Activated T-cell treated with anti-CD3 and anti-CD28 coated beads, Interleukin-2, amount 50 U/mL, for 1 hour (primary cell): ENCODE results near the gene PDXDC1.
"Not testable (repeated sequence)": the region's sequence is repeated elsewhere in the genome, so short reads cannot be mapped to it uniquely, and the experiment has no call there.

Experiments used
- DNase-seq: peaks from one replicate; pipeline ENCODE4 v3.0.0-alpha.2; 2020

Gene PDXDC1

GRCh38 chr16:14973785-14974322, 972 bp upstream of the PDXDC1 start:
- not testable (repeated sequence) for DNase-seq

- not testable (repeated sequence) for DNase-seq
Observed at GRCh38 chr16:14974331-14974655, 533 bp upstream of the PDXDC1 start.

GRCh38 chr16:14975418-14976194, 780 bp downstream of the PDXDC1 start:
- DNase-seq: peak; percentile 76

GRCh38 chr16:14976971-14977736, 2.3 kb downstream of the PDXDC1 start:
- DNase-seq: not testable (repeated sequence)

GRCh38 chr16:14978281-14978680, 3.5 kb downstream of the PDXDC1 start:
- DNase-seq: not testable (repeated sequence)

- not testable (repeated sequence) for DNase-seq
Observed at GRCh38 chr16:14978908-14979307, 4.1 kb downstream of the PDXDC1 start.

GRCh38 chr16:14981234-14981633, 6.4 kb downstream of the PDXDC1 start:
- DNase-seq: not testable (repeated sequence)

GRCh38 chr16:14982521-14982920, 7.7 kb downstream of the PDXDC1 start:
- not testable (repeated sequence) for DNase-seq

- not testable (repeated sequence) for DNase-seq
Observed at GRCh38 chr16:14988092-14988491, 13.3 kb downstream of the PDXDC1 start.

- DNase-seq: not testable (repeated sequence)
Observed at GRCh38 chr16:14988661-14989191, 13.9 kb downstream of the PDXDC1 start.

- DNase-seq: not testable (repeated sequence)
Observed at GRCh38 chr16:14989291-14990281, 14.8 kb downstream of the PDXDC1 start.

GRCh38 chr16:14993277-14994151, 18.7 kb downstream of the PDXDC1 start:
- DNase-seq: not testable (repeated sequence)

GRCh38 chr16:14996702-14997101, 21.9 kb downstream of the PDXDC1 start:
- not testable (repeated sequence) for DNase-seq

- not testable (repeated sequence) for DNase-seq
Observed at GRCh38 chr16:14998300-14998699, 23.5 kb downstream of the PDXDC1 start.

GRCh38 chr16:14999845-15000244, 25.0 kb downstream of the PDXDC1 start:
- not testable (repeated sequence) for DNase-seq

GRCh38 chr16:15002448-15002847, 27.6 kb downstream of the PDXDC1 start:
- not testable (repeated sequence) for DNase-seq

- not testable (repeated sequence) for DNase-seq
Observed at GRCh38 chr16:15005357-15006132, 30.7 kb downstream of the PDXDC1 start.

- DNase-seq: not testable (repeated sequence)
Observed at GRCh38 chr16:15008647-15009046, 33.8 kb downstream of the PDXDC1 start.

GRCh38 chr16:15012941-15013340, 38.1 kb downstream of the PDXDC1 start:
- DNase-seq: not testable (repeated sequence)

GRCh38 chr16:15015671-15016070, 40.8 kb downstream of the PDXDC1 start:
- not testable (repeated sequence) for DNase-seq
